A673 (cell line): ENCODE results near the gene PRPH2.
A peak's percentile ranks its signal among the peaks of the same experiment; 100 is the strongest.

ENCODE experiments used
- EZH2 ChIP-seq: fragments of 200-600 bp; sonication (generic); IDR thresholded peaks from 2 replicates; pipeline ENCODE4 v1.6.1; 2017; ENCODE audit warnings: borderline replicate concordance, low read depth, mild to moderate bottlenecking, mixed read lengths, antibody characterized with exemption, low read length; ENCODE audit not compliant: poor library complexity, severe bottlenecking
- TF ChIP-seq, protein P1 (sequence below): fragments of 300-800, 200-600 bp; sonication (generic); conservative IDR thresholded peaks from 2 replicates; pipeline ENCODE4 v1.5.1; 2017; ENCODE audit warnings: low read depth, mild to moderate bottlenecking, antibody characterized with exemption, low read length, moderate library complexity, mixed read lengths

DNA sequence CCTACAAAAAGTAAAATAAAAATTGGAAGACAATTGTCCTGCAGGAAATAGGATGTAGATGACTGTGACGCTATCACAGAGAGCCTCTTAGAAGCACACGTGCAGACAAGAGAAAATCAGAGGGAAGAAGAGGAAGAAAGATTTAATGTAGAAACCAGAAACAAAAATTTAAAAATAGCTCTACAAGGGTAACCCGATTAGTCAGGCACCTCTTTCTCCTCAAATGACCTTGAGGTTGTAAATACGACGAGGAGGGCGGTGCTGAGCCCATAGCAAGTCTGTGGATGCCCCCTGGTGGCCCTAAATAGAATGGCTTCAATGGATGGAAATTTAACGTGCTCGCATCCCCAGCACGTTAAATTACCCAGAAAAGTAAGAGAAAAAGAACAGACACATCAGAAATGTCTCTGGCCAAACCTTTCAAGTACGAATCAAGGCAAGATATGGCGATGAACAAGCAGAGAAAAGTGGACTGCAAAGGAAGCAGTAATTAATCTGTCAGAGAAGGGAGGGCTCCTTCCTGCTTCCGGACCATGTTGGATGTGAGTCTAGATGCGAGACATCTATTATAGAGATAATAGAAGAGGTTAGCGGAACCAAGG lies 4.2 kb upstream of the PRPH2 start:
- no peak for TF ChIP-seq EZH2
- TF ChIP-seq, protein P1, sequence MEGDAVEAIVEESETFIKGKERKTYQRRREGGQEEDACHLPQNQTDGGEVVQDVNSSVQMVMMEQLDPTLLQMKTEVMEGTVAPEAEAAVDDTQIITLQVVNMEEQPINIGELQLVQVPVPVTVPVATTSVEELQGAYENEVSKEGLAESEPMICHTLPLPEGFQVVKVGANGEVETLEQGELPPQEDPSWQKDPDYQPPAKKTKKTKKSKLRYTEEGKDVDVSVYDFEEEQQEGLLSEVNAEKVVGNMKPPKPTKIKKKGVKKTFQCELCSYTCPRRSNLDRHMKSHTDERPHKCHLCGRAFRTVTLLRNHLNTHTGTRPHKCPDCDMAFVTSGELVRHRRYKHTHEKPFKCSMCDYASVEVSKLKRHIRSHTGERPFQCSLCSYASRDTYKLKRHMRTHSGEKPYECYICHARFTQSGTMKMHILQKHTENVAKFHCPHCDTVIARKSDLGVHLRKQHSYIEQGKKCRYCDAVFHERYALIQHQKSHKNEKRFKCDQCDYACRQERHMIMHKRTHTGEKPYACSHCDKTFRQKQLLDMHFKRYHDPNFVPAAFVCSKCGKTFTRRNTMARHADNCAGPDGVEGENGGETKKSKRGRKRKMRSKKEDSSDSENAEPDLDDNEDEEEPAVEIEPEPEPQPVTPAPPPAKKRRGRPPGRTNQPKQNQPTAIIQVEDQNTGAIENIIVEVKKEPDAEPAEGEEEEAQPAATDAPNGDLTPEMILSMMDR = peak; percentile 97
